Thymus (tissue), 11 donors: ENCODE results near the gene CLDN7. TPM values are rescaled to one million over a fixed set of nuclear protein-coding genes. Genes with fewer than 3 reads are reported as not detected.

Source experiments
- DNase-seq, 9 donors: peaks; one replicate each; pipeline ENCODE4 v3.0.0-alpha.2; 2013; ENCODE audit warnings: low spot score in 9 of 9, low read depth in 6 of 9, missing footprints in 1 of 9
- H3K27ac ChIP-seq, 2 donors: one replicate each; pipeline ENCODE4 v1.5.1; 2013; ENCODE audit warnings: control low read depth in 1 of 2, low read depth in 1 of 2, low read length in 1 of 2, mild to moderate bottlenecking in 1 of 2, moderate library complexity in 1 of 2
- H3K27me3 ChIP-seq, 2 donors: one replicate each; pipeline ENCODE4 v1.5.1; 2013; ENCODE audit warnings: low read length in 1 of 2; ENCODE audit not compliant: control insufficient read depth in 2 of 2, insufficient read depth in 1 of 2
- H3K36me3 ChIP-seq, 2 donors: one replicate each; pipeline ENCODE4 v1.5.1; 2013; ENCODE audit warnings: low read length in 1 of 2, mild to moderate bottlenecking in 1 of 2, moderate library complexity in 1 of 2; ENCODE audit not compliant: control insufficient read depth in 2 of 2, insufficient read depth in 2 of 2
- H3K4me1 ChIP-seq, 2 donors: one replicate each; pipeline ENCODE4 v1.5.1; 2013; ENCODE audit warnings: low read length in 2 of 2; ENCODE audit not compliant: control insufficient read depth in 2 of 2, insufficient read depth in 2 of 2
- H3K4me3 ChIP-seq, 2 donors: one replicate each; pipeline ENCODE4 v1.5.1; 2013; ENCODE audit warnings: low read length in 2 of 2, control low read depth in 1 of 2, mild to moderate bottlenecking in 1 of 2
- H3K9me3 ChIP-seq, 2 donors: one replicate each; pipeline ENCODE4 v1.5.1; 2013; ENCODE audit warnings: low read length in 1 of 2, mild to moderate bottlenecking in 1 of 2; ENCODE audit not compliant: control insufficient read depth in 2 of 2, insufficient read depth in 1 of 2
- WGBS: extraction: QIAGEN DNeasy Blood & Tissue Kit; methylation state at CpG from one replicate; pipeline ENCODE4 v1.1.7; 2013; 5-methylcytosine and 5-hydroxymethylcytosine counted together
- polyA plus RNA-seq: library from polyadenylated mRNA; stranded (reverse); fragments of 200-250 nt; gene quantifications from one replicate; pipeline ENCODE4 v1.2.3, GENCODE V29; 2013
- total RNA-seq: library from RNA; stranded (reverse); fragments of 120-200 nt; gene quantifications from one replicate; pipeline ENCODE4 v1.2.4, GENCODE V29; 2013
- donor health status: healthy.

The CLDN7 gene
- total and polyA plus RNA-seq, 2 donors: 6.3 to 34.9 TPM

GRCh38 chr17:7220593-7221277 is 41.5 kb downstream of the CLDN7 start:
- H3K27ac ChIP-seq: peak overlapping the region; percentile 89 to 90
- WGBS: 51% methylated on average over 11 of the region's 11 CpGs
- peak in 2 of 9 donors; percentile 53 to 69 for DNase-seq
- H3K4me1 ChIP-seq: peaks cover 39 to 50% of the 10 kb centered on the region in 2 donors
- H3K4me3 ChIP-seq: peak overlapping the region; percentile 72 to 94
- H3K9me3 ChIP-seq: peaks cover 0 to 3% of the 10 kb centered on the region in 2 donors
- no peaks in the 10 kb centered on the region for H3K27me3 ChIP-seq
- peaks cover 40 to 43% of the 10 kb centered on the region in 2 donors for H3K36me3 ChIP-seq

GRCh38 chr17:7219812-7220592 is 42.3 kb downstream of the CLDN7 start, which contains the start of the genes ACADVL and DLG4:
ACADVL (plus strand) TSS chr17:7219938; CDS start chr17:7219985, 47 bp downstream.
DLG4 (minus strand) TSS chr17:7219836.
- H3K36me3 ChIP-seq: peaks cover 33 to 36% of the 10 kb centered on the region in 2 donors
- peak within 1 kb of the TSS; percentile 89 to 90 for H3K27ac ChIP-seq
- peaks cover 0 to 3% of the 10 kb centered on the region in 2 donors for H3K9me3 ChIP-seq
- peak in 3 of 9 donors; percentile 70 to 84 (median 74) for DNase-seq
- H3K4me1 ChIP-seq: peaks cover 43 to 58% of the 10 kb centered on the region in 2 donors
- peak within 1 kb of the TSS; percentile 72 to 94 for H3K4me3 ChIP-seq
- H3K27me3 ChIP-seq: no peaks in the 10 kb centered on the region
- under 1% methylated on average over 63 of the region's 63 CpGs for WGBS

DNA sequence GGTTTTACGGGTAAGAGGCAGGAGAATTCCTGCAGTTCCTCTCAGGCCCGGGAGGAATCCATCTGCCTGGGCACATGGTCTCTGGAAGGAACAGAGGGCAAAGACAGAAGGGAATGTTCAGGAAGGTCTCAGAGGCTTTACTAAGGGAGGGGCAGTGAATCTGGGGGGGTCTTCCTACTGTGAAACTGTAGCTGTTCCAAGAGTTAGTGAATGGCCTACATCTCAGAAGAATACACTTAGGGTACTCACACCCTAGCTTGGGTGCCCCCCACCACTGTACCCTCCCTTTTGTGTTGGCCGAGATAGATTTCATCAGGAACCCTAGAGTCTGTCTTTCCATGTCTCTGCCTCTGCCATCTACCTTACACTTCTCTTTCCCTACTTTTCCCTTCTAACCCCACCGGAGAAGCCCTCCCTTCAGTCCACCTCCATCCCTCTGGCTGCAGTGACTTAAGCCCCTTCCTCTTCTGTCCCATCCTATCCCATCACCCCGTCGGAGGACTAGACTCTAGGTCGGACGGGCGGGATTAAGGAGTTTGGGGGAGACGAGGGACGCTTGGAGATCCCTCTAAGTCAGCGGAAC is 43.0 kb downstream of the CLDN7 start:
- peaks cover 26 to 30% of the 10 kb centered on the region in 2 donors for H3K36me3 ChIP-seq
- peaks cover 46 to 64% of the 10 kb centered on the region in 2 donors for H3K4me1 ChIP-seq
- peak overlapping the region; percentile 89 to 90 for H3K27ac ChIP-seq
- peak in 1 of 9 donors; percentile 15 for DNase-seq
- WGBS: 21% methylated on average over 12 of the region's 12 CpGs
- H3K4me3 ChIP-seq: peak overlapping the region; percentile 72 to 94
- H3K27me3 ChIP-seq: no peaks in the 10 kb centered on the region
- H3K9me3 ChIP-seq: peaks cover 0 to 3% of the 10 kb centered on the region in 2 donors

GRCh38 chr17:7218758-7219157 is 43.5 kb downstream of the CLDN7 start:
- Histone ChIP-seq H3K27me3 (no peaks in the 10 kb centered on the region), H3K27ac (peak overlapping the region; percentile 37 to 90), H3K36me3 (peaks cover 20 to 24% of the 10 kb centered on the region in 2 donors), H3K4me1 (peaks cover 48 to 70% of the 10 kb centered on the region in 2 donors), H3K9me3 (peaks cover 0 to 3% of the 10 kb centered on the region in 2 donors), H3K4me3 (no peak overlapping the region)
- WGBS: 81% methylated on average over 6 of the region's 6 CpGs
- DNase-seq: no peak

GRCh38 chr17:7218166-7218565 is 44.1 kb downstream of the CLDN7 start:
- Histone ChIP-seq H3K36me3 (peaks cover 14 to 18% of the 10 kb centered on the region in 2 donors), H3K27me3 (no peaks in the 10 kb centered on the region), H3K4me1 (peaks cover 53 to 76% of the 10 kb centered on the region in 2 donors), H3K27ac (peak overlapping the region; percentile 64 to 90), H3K4me3 (peak overlapping the region; percentile 58 to 65), H3K9me3 (peaks cover 0 to 3% of the 10 kb centered on the region in 2 donors)
- DNase-seq: peak in 1 of 9 donors; percentile 45
- WGBS: 79% methylated on average over 6 of the region's 6 CpGs

DNA sequence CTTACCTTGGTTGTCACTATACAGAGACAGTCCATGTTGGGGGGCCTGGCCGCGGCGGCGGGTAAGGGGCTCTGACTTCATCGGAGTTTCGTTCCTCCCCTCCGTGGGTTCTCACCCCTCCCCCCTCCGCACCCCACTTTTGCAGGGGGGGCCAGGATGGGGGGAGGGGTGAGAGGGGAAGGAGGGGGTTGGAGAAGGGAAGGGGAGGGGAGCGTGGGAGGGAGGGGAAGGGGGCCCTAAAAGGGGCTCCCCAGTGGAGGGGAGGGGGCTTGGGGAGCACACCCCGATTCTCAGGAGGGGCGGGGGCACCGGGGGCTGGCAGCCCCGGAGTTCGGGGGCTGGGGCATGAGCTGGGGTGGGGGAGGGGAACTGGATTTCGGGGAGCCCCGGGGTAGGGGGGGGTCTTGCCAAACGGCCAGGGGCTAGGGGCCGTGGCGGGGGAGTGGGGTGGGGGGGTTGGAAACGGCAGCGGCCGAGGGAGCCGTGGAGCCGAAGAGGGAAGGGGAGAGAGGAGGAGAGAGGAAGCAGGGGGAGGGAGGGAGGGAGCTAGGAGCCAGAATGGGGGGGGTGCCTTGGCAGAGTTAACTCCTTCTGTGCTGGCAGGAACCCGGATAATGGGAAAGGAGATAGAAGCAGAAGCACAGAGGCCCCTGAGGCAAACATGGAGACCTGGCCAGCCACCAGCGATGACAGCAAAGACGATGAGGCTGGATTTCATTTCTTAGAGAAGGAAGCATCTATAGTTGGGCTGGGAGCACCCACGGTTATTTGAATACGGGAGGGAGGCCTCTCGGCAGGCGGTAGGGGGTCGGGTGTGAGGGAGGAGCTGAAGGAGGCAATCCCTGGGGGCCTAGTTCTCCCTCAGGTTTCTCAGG is 44.9 kb downstream of the CLDN7 start:
- Histone ChIP-seq H3K27ac (peak overlapping the region; percentile 64 to 90), H3K27me3 (no peaks in the 10 kb centered on the region), H3K36me3 (peaks cover 6 to 10% of the 10 kb centered on the region in 2 donors), H3K4me1 (peaks cover 53 to 78% of the 10 kb centered on the region in 2 donors), H3K9me3 (peaks cover 0 to 3% of the 10 kb centered on the region in 2 donors), H3K4me3 (peak overlapping the region; percentile 58 to 65)
- DNase-seq: peak in 3 of 9 donors; percentile 65 to 81 (median 76)
- 3% methylated on average over 32 of the region's 32 CpGs for WGBS

DNA sequence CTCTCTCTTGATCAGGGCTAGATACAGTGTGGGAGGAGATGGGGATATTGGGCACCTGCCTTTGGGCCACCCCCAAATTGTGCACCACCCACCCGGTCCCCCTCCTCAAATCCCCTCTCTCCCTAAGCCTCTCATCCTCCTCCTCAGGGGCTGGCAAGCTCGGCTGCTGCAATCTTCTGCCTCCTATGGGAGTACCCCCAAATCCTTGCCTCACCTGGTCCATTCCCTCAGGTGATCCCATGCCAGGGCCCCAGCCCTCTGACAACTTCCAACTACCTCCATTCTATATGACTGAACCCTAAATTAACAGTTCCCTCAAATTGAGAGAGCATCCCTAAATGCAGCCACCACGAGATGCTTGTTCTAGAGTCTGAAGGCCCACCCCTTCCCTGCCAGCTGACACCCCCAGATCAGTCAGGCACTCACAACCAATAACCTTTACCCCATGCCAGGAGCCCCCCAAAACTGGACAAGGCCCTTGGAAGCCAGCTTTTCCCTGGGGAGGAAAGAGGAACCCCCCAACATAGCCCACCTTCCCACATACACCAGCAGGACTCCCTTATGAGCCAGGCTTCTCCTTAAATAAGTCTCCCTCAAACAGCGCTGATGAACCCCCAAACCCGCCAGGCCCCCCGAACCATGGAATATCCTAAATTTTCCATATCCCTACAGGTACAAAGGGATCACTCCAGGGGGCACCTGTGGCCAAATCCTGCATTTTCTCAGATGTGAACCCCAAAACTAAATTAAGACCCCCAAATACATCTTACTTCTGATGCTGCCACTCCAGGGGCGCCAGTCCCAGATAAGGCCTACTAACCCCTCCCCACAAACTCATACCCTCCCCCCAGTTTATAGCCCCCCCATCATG is 45.8 kb downstream of the CLDN7 start:
- peak overlapping the region; percentile 58 to 65 for H3K4me3 ChIP-seq
- peaks cover 0 to 3% of the 10 kb centered on the region in 2 donors for H3K27me3 ChIP-seq
- peak overlapping the region; percentile 64 to 90 for H3K27ac ChIP-seq
- H3K9me3 ChIP-seq: peaks cover 0 to 3% of the 10 kb centered on the region in 2 donors
- peaks cover 53 to 81% of the 10 kb centered on the region in 2 donors for H3K4me1 ChIP-seq
- H3K36me3 ChIP-seq: peaks cover 0 to 6% of the 10 kb centered on the region in 2 donors
- peak in 1 of 9 donors; percentile 37 for DNase-seq
- WGBS: 42% methylated on average over 7 of the region's 7 CpGs
